ENCODE data around the gene PPM1A. TPM values are rescaled to one million over a fixed set of nuclear protein-coding genes. Genes with fewer than 3 reads are reported as not detected.

PPM1A gene
- total RNA-seq, 1 experiment from 2014 or later = 32.4 TPM

DNA sequence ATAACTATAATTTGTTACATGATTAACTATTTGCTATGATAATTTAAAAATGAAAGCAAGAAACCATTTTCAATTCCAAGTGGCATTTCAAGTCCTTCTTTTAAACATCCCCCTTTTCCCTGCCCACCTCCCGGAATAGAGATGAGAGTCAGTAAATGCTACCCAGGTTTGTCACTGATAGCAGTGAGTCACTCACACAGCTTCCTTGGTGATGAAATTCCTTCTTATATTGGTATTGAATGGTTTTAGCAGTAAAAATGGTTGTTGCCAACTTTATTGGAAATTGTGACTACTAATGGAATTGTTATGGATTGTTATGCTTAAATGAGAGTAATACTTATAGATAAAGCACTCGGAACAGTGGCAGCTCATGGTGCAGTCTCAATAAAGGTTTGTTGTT is 90.5 kb downstream of the PPM1A start:
- no peak for DNase-seq (ENCODE audit: low read depth)
- in situ Hi-C loops (cut with HindIII; ENCODE audit: low pct_unique_long_range_greater_than_20kb, low sequenced_read_pairs) = no loop called here

DNA sequence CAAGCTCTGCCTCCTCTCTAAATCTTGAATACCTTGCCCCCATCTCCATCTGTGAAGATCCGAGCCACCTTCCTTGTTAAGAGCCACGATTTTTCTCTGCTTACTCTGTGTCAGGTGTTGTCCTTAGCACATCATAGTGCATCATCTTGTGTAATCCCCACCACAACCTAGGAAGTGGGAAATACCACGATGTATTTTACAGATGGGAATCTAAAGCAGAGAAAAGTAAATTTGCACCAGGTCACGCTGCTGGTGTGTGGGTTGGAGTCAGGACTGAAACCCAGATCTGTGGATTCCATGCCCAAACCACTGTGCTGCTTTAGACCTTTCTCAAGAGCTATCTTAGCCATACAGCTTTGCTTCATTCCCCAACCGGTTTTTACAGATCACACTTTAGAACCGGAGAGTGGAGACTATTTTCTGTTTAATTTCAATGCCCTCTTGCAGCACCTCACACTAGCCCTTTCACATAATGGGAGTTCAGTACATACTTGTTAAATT is 94.6 kb downstream of the PPM1A start:
- DNase-seq (ENCODE audit: low read depth) = no peak
- in situ Hi-C loops (cut with HindIII; ENCODE audit: low pct_unique_long_range_greater_than_20kb, low sequenced_read_pairs) = no loop called here

DNA sequence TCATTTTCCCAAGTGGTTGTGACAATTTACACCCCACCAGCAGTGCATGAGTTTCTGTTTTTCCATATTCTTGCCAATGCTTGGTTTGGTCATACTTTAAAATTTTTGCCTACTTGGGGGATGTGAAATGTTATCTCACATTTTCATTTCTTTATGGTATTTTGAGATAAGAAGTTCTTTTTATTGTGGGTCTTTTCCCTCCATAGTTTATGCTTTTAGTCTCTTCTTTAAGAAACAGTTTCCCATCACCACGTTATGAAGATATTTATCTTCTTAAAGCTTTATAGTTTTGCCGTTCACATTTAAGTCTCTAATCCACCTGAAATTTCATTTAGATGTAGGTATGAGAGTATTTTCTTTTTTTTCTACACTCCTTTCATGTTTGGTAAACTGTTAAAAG is 95.7 kb downstream of the PPM1A start:
- DNase-seq (ENCODE audit: low read depth) = no peak
- in situ Hi-C loops (cut with HindIII; ENCODE audit: low pct_unique_long_range_greater_than_20kb, low sequenced_read_pairs) = no loop called here

DNA sequence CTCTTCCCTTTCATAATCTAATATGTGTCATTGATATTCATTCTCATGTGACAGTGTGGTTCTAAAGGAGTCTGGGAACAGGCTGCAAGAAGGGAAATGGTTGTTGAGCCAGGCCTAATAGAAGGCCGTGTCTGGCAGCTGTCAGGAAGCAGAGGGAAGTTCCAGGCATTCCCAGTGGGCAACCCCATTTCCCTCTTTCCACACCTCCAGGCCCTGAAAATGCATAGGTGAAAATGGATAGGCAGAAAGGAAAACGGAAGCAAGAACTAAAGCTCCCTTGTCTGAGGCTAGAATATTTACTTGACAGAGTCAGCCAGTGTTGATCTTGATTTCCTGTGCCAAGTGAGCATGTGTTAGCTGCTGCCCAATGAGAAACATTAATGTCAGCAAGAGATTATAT is 97.7 kb downstream of the PPM1A start:
- DNase-seq (ENCODE audit: low read depth) = no peak
- in situ Hi-C loops (cut with HindIII; ENCODE audit: low pct_unique_long_range_greater_than_20kb, low sequenced_read_pairs) = no loop called here

DNA sequence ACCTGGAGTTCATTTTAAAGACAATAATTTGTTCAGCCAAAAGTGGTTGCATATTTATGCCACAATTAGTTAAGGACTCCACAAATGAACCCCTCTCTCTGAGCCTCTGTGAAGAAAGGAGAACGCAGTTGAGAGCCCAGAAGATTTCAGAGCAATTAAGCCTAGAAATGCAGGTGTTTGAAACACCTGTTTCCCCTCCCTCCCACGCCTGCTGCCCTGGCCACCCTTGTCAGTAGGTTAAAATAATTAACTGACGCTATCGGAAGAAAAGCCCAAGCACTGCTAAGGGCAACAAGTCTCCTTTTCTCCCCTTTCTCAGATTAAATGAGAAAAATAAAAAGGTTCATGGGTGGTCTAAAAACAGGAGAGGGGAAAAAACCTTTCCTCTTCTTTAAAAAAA is 99.2 kb downstream of the PPM1A start:
- no peak for DNase-seq (ENCODE audit: low read depth)
- in situ Hi-C loops (cut with HindIII; ENCODE audit: low pct_unique_long_range_greater_than_20kb, low sequenced_read_pairs) = no loop called here

Other genes with a start within 250 kb of the PPM1A start
- gene PCNX4, start 157.3 kb upstream of the PPM1A start, total RNA-seq (2014; rRNA removed; shearing (Covaris generic); ENCODE audit: low replicate concordance) = 30.7 and 58.9 TPM in 2 replicates
- 63.4 and 83.1 TPM in 2 replicates for gene DHRS7, start 83.8 kb upstream of the PPM1A start, total RNA-seq (2014; rRNA removed; shearing (Covaris generic); ENCODE audit: low replicate concordance)
- not detected in 2 replicates for gene C14orf39, start 236.8 kb downstream of the PPM1A start, total RNA-seq (2014; rRNA removed; shearing (Covaris generic); ENCODE audit: low replicate concordance)

All from Caki2 (cell line).